T-helper 1 cell (primary cell): ENCODE data around the gene NPHS2.

Source experiments
- DNase-seq, 5 donors: peaks; one replicate each; pipeline ENCODE4 v3.0.0-alpha.2; 2012 to 2020
- total RNA-seq, 4 donors: gene quantifications; one replicate each; lab custom pipeline; 2026; lab: John Stamatoyannopoulos, UW

NPHS2 gene
- 0 reads per million in 4 donors for total RNA-seq

GRCh38 chr1:179575497-179576314 lies at the start of gene NPHS2:
NPHS2 (minus strand) TSS chr1:179575948; CDS start chr1:179575864, 84 bp downstream.
- no peak for DNase-seq

GRCh38 chr1:179612361-179612760 lies 36.6 kb upstream of the NPHS2 start:
- no peak for DNase-seq

- DNase-seq, result no peak
Observed at GRCh38 chr1:179601093-179601492, 25.3 kb upstream of the NPHS2 start.

- DNase-seq, result peak in 1 of 5 donors; percentile 6
Observed at GRCh38 chr1:179599623-179600249, 24.0 kb upstream of the NPHS2 start.

- no peak for DNase-seq
Observed at GRCh38 chr1:179598631-179599030, 22.9 kb upstream of the NPHS2 start.

- no peak for DNase-seq
Observed at GRCh38 chr1:179591592-179592580, 16.1 kb upstream of the NPHS2 start, which contains the start of gene TDRD5. TDRD5 (plus strand) TSS chr1:179591832; CDS start chr1:179592616, 784 bp downstream.

GRCh38 chr1:179591253-179591591 lies 15.5 kb upstream of the NPHS2 start:
- DNase-seq, result no peak

GRCh38 chr1:179590671-179591070 lies 14.9 kb upstream of the NPHS2 start:
- no peak for DNase-seq

GRCh38 chr1:179589509-179589908 lies 13.8 kb upstream of the NPHS2 start:
- DNase-seq, result no peak

GRCh38 chr1:179588425-179589024 lies 12.8 kb upstream of the NPHS2 start:
- DNase-seq, result no peak

GRCh38 chr1:179587336-179587735 lies 11.6 kb upstream of the NPHS2 start:
- DNase-seq, result no peak

- DNase-seq, result peak in 1 of 5 donors; percentile 4
Observed at GRCh38 chr1:179586107-179586823, 10.5 kb upstream of the NPHS2 start.

GRCh38 chr1:179583771-179584320 lies 8.1 kb upstream of the NPHS2 start:
- no peak for DNase-seq

- DNase-seq, result no peak
Observed at GRCh38 chr1:179576509-179576908, 761 bp upstream of the NPHS2 start.

GRCh38 chr1:179558078-179558477 lies 17.7 kb downstream of the NPHS2 start:
- no peak for DNase-seq

GRCh38 chr1:179554427-179554826 lies 21.3 kb downstream of the NPHS2 start:
- no peak for DNase-seq

- no peak for DNase-seq
Observed at GRCh38 chr1:179550746-179551682, 24.7 kb downstream of the NPHS2 start.

GRCh38 chr1:179549368-179549700 lies 26.4 kb downstream of the NPHS2 start:
- DNase-seq, result no peak

GRCh38 chr1:179548666-179549367 lies 26.9 kb downstream of the NPHS2 start:
- DNase-seq, result no peak
